Retina (tissue), 1 donor: ENCODE data around the gene FZD2.
A peak's percentile ranks its signal among the peaks of the same experiment; 100 is the strongest.
"Not testable (repeated sequence)": the region's sequence is repeated elsewhere in the genome, so short reads cannot be mapped to it uniquely, and the experiment has no call there.

Source experiments
- DNase-seq: peaks from one replicate; pipeline ENCODE4 v3.0.0-alpha.2; 2016

FZD2 gene

GRCh38 chr17:44578947-44579346, 21.7 kb downstream of the FZD2 start:
- no peak for DNase-seq

- DNase-seq = no peak
These were observed 24.6 kb downstream of the FZD2 start for GRCh38 chr17:44581868-44582267.

GRCh38 chr17:44584443-44584842, 27.2 kb downstream of the FZD2 start:
- no peak for DNase-seq

- no peak for DNase-seq
These were observed 28.0 kb downstream of the FZD2 start for GRCh38 chr17:44585315-44585714.

- no peak for DNase-seq
These were observed 30.1 kb downstream of the FZD2 start for GRCh38 chr17:44587339-44587738.

GRCh38 chr17:44589316-44590071, 32.2 kb downstream of the FZD2 start:
- DNase-seq = no peak

- not testable (repeated sequence) for DNase-seq
These were observed 32.8 kb downstream of the FZD2 start for GRCh38 chr17:44590072-44590462.

GRCh38 chr17:44590762-44591161, 33.5 kb downstream of the FZD2 start:
- DNase-seq = not testable (repeated sequence)

GRCh38 chr17:44591206-44591605, 33.9 kb downstream of the FZD2 start:
- peak; percentile 11 for DNase-seq

- DNase-seq = no peak
These were observed 35.9 kb downstream of the FZD2 start for GRCh38 chr17:44593156-44593555.

GRCh38 chr17:44595216-44595775, 38.0 kb downstream of the FZD2 start:
- DNase-seq = no peak

- DNase-seq = no peak
These were observed 41.0 kb downstream of the FZD2 start for GRCh38 chr17:44598329-44598728.

- no peak for DNase-seq
These were observed 41.6 kb downstream of the FZD2 start for GRCh38 chr17:44598932-44599297.

GRCh38 chr17:44599298-44600175, 42.3 kb downstream of the FZD2 start:
- DNase-seq = peak; percentile 22

- no peak for DNase-seq
These were observed 44.3 kb downstream of the FZD2 start for GRCh38 chr17:44601539-44601938.

GRCh38 chr17:44601973-44602372, 44.7 kb downstream of the FZD2 start:
- no peak for DNase-seq

- DNase-seq = no peak
These were observed 45.1 kb downstream of the FZD2 start for GRCh38 chr17:44602390-44602789.

GRCh38 chr17:44602970-44603369, 45.7 kb downstream of the FZD2 start:
- DNase-seq = no peak

GRCh38 chr17:44604116-44604761, 47.0 kb downstream of the FZD2 start:
- no peak for DNase-seq

GRCh38 chr17:44604768-44605485, 47.6 kb downstream of the FZD2 start:
- no peak for DNase-seq

- no peak for DNase-seq
These were observed 49.4 kb downstream of the FZD2 start for GRCh38 chr17:44606658-44607057.

GRCh38 chr17:44607836-44608690, 50.8 kb downstream of the FZD2 start:
- DNase-seq = peak; percentile 47
